K562 (cell line): ENCODE results near the gene C1orf122. TPM values are rescaled to one million over a fixed set of nuclear protein-coding genes. Genes with fewer than 3 reads are reported as not detected.
A peak's percentile ranks its signal among the peaks of the same experiment; 100 is the strongest.

ENCODE experiments used
- FOXA3 ChIP-seq, 2 experiments: fragments of 450-650 bp in 1 of 2; sonication (generic) in 1 of 2; formaldehyde crosslinking; IDR thresholded peaks in 1 of 2; conservative IDR thresholded peaks in 1 of 2; 2 replicates each; pipeline versions ENCODE4 v1.4.0 to v1.8.0; 2020 to 2022; ENCODE audit warnings: mild to moderate bottlenecking in 2 of 2, missing genetic modification reagents in 1 of 2
- KDM2B ChIP-seq: fragments of 250-450 bp; sonication (Bioruptor Pico); IDR thresholded peaks from 2 replicates; pipeline ENCODE4 v1.8.0; 2021; ENCODE audit warnings: mild to moderate bottlenecking, moderate library complexity
- POLR3A ChIP-seq: IDR thresholded peaks from 2 replicates; pipeline ENCODE4 v1.6.1; 2011; ENCODE audit warnings: borderline replicate concordance, mild to moderate bottlenecking, moderate library complexity; ENCODE audit not compliant: insufficient read length, insufficient read depth; ENCODE audit errors: extremely low read depth
- POU5F1 ChIP-seq: fragments of 150-350 bp; IDR thresholded peaks from 2 replicates; pipeline ENCODE4 v1.6.1; 2014; ENCODE audit warnings: borderline replicate concordance, low read length, low read depth, mild to moderate bottlenecking; ENCODE audit not compliant: partially characterized antibody
- STAT5B ChIP-seq: fragments of 250-450 bp; sonication (Bioruptor Pico); IDR thresholded peaks from 2 replicates; pipeline ENCODE4 v1.8.0; 2021; ENCODE audit warnings: mild to moderate bottlenecking, inconsistent platforms
- TCF3 ChIP-seq: sonication (generic); formaldehyde crosslinking; IDR thresholded peaks from 2 replicates; pipeline ENCODE4 v1.4.0; 2020; ENCODE audit warnings: mild to moderate bottlenecking, missing genetic modification reagents
- ZNF143 ChIP-seq: sonication (generic); formaldehyde crosslinking; IDR thresholded peaks from 2 replicates; pipeline ENCODE4 v1.9.0; 2022; ENCODE audit warnings: mild to moderate bottlenecking, missing genetic modification reagents
- ZNF274 ChIP-seq: IDR thresholded peaks from 2 replicates; pipeline ENCODE4 v1.6.1; 2011; ENCODE audit warnings: low read depth, mild to moderate bottlenecking, low read length, moderate library complexity, borderline replicate concordance
- polyA plus RNA-seq, 8 experiments: library from polyadenylated mRNA; depleted of rRNA in 4 of 8; stranded (reverse) in 5 of 8; unstranded in 3 of 8; fragments of >200 nt; fragmentation: Nextera tagmentation in 2 of 8; fragmentation: Illumina TruSeq in 1 of 8; extraction: Ambion mirVana in 2 of 8; extraction: Trizol in 1 of 8; gene quantifications; 2 replicates each; pipeline versions ENCODE4 v1.2.1 to v1.2.3, GENCODE V29; 2011 to 2014; ENCODE audit warnings: inconsistent platforms in 1 of 8, missing spikeins in 1 of 8
- total RNA-seq, 7 experiments: library from RNA; depleted of rRNA in 6 of 7; stranded (reverse); fragments of >200 nt in 6 of 7; fragmentation: Illumina TruSeq in 2 of 7; extraction: Trizol in 2 of 7; gene quantifications; 2 replicates each; pipeline versions ENCODE4 v1.2.1 to v1.2.3, GENCODE V29; 2011 to 2021; ENCODE audit warnings: low replicate concordance in 1 of 7
- TF ChIP-seq, protein P1 (sequence below), 2 experiments: fragments of 450-650 bp; IDR thresholded peaks; 2 replicates each; pipeline ENCODE4 v1.6.1; 2016; ENCODE audit warnings: mild to moderate bottlenecking in 2 of 2, borderline replicate concordance in 1 of 2, low read depth in 1 of 2, moderate library complexity in 1 of 2
- TF ChIP-seq, protein P2 (sequence below): sonication (generic); formaldehyde crosslinking; IDR thresholded peaks from 2 replicates; pipeline ENCODE4 v1.8.0; 2022; ENCODE audit warnings: missing genetic modification reagents, mild to moderate bottlenecking, borderline replicate concordance
- TF ChIP-seq, protein P3 (sequence below): sonication (generic); formaldehyde crosslinking; IDR thresholded peaks from 2 replicates; pipeline ENCODE4 v1.8.0; 2023; ENCODE audit warnings: mild to moderate bottlenecking, missing genetic modification reagents

Gene C1orf122
- total and polyA plus RNA-seq, 9 of the 15 experiments (the other 6 are each of a cell fraction or from before 2014, with no cell fraction given), result 3.6 to 70.9 (median 17.3) TPM

DNA sequence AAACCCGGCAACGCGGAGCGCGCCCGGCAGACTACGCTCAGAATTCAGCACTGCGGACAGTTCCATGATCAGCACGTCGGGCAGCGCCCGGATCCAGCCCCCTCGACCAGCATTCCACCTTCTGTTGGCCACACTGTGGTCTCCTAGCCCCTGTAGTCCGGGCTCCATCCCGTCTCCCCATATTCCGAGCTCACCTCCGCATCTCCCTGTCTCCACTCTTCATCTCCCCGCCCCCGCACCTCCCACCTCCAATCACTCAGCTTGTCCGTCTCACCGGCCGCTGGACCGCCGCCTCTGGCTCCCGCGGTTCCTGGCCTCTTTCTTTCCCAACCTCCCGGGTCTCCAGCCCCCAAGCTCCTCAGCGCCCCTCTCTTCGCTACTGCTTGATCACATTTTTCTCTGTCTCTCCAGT, 43.2 kb upstream of the C1orf122 start (continued):
- TF ChIP-seq, protein P1, sequence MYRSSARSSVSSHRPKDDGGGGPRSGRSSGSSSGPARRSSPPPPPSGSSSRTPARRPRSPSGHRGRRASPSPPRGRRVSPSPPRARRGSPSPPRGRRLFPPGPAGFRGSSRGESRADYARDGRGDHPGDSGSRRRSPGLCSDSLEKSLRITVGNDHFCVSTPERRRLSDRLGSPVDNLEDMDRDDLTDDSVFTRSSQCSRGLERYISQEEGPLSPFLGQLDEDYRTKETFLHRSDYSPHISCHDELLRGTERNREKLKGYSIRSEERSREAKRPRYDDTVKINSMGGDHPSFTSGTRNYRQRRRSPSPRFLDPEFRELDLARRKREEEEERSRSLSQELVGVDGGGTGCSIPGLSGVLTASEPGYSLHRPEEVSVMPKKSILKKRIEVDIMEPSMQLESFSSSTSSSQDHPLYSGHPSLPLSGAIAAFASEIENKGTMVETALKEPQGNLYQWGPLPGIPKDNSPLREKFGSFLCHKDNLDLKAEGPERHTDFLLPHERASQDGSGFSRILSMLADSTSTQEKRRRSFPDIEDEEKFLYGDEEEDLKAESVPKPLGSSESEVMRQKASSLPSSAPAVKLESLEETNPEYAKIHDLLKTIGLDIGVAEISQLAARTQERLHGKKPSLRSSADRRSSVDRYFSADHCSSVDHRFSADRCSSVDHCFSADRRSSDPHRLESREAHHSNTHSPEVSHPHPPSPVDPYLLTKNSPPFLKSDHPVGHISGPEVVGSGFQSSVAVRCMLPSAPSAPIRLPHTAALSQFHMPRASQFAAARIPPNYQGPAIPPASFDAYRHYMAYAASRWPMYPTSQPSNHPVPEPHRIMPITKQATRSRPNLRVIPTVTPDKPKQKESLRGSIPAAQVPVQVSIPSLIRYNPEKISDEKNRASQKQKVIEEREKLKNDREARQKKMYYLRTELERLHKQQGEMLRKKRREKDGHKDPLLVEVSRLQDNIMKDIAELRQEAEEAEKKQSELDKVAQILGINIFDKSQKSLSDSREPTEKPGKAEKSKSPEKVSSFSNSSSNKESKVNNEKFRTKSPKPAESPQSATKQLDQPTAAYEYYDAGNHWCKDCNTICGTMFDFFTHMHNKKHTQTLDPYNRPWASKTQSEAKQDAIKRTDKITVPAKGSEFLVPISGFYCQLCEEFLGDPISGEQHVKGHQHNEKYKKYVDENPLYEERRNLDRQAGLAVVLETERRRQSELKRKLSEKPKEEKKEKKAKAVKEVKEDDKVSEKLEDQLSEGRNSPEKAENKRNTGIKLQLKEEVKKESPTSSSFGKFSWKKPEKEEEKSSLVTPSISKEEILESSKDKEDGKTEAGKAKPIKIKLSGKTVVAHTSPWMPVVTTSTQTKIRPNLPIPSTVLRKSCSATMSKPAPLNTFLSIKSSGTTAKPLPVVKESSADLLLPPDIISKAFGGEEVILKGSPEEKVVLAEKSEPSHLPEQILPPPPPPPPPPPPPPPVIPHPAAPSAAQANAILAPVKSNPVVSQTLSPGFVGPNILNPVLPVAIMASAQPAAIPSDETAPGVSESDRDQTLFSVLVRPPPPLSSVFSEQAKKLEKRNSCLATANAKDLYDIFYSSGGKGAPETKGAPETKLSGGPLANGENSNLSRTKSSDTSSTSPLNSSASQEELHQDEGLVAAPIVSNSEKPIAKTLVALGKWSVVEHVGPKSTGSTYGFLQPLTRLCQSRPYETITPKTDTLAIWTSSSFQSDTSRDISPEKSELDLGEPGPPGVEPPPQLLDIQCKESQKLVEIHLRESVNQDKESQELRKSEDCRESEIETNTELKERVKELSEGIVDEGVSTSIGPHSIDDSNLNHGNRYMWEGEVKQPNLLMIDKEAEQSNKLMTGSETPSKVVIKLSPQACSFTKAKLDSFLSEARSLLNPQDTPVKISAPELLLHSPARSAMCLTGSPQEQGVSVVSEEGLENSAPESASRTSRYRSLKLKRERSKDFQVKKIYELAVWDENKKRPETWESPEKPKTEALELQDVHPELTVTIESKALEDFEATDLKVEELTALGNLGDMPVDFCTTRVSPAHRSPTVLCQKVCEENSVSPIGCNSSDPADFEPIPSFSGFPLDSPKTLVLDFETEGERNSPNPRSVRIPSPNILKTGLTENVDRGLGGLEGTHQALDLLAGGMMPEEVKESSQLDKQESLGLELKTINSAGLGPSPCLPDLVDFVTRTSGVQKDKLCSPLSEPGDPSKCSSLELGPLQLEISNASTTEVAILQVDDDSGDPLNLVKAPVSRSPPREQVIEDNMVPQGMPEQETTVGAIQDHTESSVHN (IDR thresholded peaks at IDR 0.05; ENCODE audit: borderline replicate concordance in 1 of 2, low read depth in 1 of 2), result no peak
- peak in 1 of 2 experiments; percentile 94; a peak in 2 of 4 replicates for TF ChIP-seq FOXA3 (CRISPR knock-in tag; conservative IDR thresholded peaks at IDR 0.05 in 1 of 2, IDR thresholded peaks at IDR 0.05 in 1 of 2)
- TF ChIP-seq STAT5B (CRISPR knock-in tag), result no peak
- TF ChIP-seq, protein P2, sequence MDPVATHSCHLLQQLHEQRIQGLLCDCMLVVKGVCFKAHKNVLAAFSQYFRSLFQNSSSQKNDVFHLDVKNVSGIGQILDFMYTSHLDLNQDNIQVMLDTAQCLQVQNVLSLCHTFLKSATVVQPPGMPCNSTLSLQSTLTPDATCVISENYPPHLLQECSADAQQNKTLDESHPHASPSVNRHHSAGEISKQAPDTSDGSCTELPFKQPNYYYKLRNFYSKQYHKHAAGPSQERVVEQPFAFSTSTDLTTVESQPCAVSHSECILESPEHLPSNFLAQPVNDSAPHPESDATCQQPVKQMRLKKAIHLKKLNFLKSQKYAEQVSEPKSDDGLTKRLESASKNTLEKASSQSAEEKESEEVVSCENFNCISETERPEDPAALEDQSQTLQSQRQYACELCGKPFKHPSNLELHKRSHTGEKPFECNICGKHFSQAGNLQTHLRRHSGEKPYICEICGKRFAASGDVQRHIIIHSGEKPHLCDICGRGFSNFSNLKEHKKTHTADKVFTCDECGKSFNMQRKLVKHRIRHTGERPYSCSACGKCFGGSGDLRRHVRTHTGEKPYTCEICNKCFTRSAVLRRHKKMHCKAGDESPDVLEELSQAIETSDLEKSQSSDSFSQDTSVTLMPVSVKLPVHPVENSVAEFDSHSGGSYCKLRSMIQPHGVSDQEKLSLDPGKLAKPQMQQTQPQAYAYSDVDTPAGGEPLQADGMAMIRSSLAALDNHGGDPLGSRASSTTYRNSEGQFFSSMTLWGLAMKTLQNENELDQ, result peak; percentile 99
- TF ChIP-seq TCF3 (CRISPR knock-in tag), result peak; percentile 65
- TF ChIP-seq POLR3A, result no peak
- TF ChIP-seq POU5F1, result no peak
- no peak for TF ChIP-seq KDM2B
- TF ChIP-seq, protein P3, sequence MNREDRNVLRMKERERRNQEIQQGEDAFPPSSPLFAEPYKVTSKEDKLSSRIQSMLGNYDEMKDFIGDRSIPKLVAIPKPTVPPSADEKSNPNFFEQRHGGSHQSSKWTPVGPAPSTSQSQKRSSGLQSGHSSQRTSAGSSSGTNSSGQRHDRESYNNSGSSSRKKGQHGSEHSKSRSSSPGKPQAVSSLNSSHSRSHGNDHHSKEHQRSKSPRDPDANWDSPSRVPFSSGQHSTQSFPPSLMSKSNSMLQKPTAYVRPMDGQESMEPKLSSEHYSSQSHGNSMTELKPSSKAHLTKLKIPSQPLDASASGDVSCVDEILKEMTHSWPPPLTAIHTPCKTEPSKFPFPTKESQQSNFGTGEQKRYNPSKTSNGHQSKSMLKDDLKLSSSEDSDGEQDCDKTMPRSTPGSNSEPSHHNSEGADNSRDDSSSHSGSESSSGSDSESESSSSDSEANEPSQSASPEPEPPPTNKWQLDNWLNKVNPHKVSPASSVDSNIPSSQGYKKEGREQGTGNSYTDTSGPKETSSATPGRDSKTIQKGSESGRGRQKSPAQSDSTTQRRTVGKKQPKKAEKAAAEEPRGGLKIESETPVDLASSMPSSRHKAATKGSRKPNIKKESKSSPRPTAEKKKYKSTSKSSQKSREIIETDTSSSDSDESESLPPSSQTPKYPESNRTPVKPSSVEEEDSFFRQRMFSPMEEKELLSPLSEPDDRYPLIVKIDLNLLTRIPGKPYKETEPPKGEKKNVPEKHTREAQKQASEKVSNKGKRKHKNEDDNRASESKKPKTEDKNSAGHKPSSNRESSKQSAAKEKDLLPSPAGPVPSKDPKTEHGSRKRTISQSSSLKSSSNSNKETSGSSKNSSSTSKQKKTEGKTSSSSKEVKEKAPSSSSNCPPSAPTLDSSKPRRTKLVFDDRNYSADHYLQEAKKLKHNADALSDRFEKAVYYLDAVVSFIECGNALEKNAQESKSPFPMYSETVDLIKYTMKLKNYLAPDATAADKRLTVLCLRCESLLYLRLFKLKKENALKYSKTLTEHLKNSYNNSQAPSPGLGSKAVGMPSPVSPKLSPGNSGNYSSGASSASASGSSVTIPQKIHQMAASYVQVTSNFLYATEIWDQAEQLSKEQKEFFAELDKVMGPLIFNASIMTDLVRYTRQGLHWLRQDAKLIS (CRISPR knock-in tag), result peak; percentile 97
- peak; percentile 65; the same call in 1 of the 2 replicates for TF ChIP-seq ZNF143 (CRISPR knock-in tag)
- no peak for TF ChIP-seq ZNF274
